ENCODE results near the gene CGRRF1. TPM values are rescaled to one million over a fixed set of nuclear protein-coding genes. Genes with fewer than 3 reads are reported as not detected.
A peak's percentile ranks its signal among the peaks of the same experiment; 100 is the strongest.

Gene CGRRF1
- total and polyA plus RNA-seq, 9 of the 15 experiments (the other 6 are each of a cell fraction or from before 2014, with no cell fraction given) = 2.8 to 15.8 (median 4.6) TPM

DNA sequence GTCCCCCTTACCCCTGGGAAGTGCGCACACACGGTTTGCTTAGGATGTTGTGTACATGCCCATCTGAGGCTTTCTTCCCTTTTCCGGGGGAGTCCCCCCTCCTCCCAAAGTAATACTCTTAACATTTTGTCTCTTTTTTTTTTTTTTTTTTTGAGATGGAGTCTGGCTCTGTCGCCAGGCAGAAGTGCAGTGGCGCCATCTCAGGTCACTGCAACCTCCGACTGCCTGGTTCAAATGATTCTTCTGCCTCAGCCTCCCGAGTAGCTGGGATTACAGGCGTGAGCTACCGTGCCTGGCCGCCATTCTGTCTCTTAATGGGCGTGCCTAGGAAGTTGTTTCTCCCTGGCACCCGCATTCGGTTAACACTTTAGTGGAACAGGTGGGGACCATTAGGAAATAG, 16.4 kb upstream of the CGRRF1 start:
- Histone ChIP-seq H3K4me2 (ENCODE audit: insufficient read depth, low read length) (no peak overlapping the region), H3K4me3 (no peak overlapping the region), H3K27me3 (ENCODE audit: control insufficient read depth in 2 of 2, insufficient read depth in 2 of 2, low read length in 2 of 2) (no peaks in the 10 kb centered on the region), H4K20me1 (replicated peaks; ENCODE audit: control insufficient read depth, insufficient read depth, low read length) (no peaks in the 10 kb centered on the region), H3K4me1 (replicated peaks in 1 of 2; ENCODE audit: control insufficient read depth in 2 of 2, insufficient read depth in 2 of 2, low read length in 2 of 2) (peaks cover 11 to 21% of the 10 kb centered on the region in 2 experiments), H3K79me2 (ENCODE audit: control insufficient read depth, insufficient read depth, low read length) (peaks cover 8% of the 10 kb centered on the region; the same call in 2 of the 3 replicates), H2AFZ (ENCODE audit: low read depth, low read length) (peak overlapping the region; percentile 68), H3K9ac (ENCODE audit: insufficient read depth in 1 of 2, low read depth in 2 of 2, low read length in 2 of 2) (no peak overlapping the region), H3K27ac (ENCODE audit: extremely low read depth, low read depth, low read length) (no peak overlapping the region), H3K9me1 (ENCODE audit: control insufficient read depth, insufficient read depth, low read length) (no peaks in the 10 kb centered on the region), H3K36me3 (ENCODE audit: control insufficient read depth, insufficient read depth, low read length) (no peaks in the 10 kb centered on the region), H3K9me3 (replicated peaks; ENCODE audit: control insufficient read depth, insufficient read depth, low read depth, low read length) (no peaks in the 10 kb centered on the region)
- ATAC-seq = no peak
- ChIA-PET CTCF (ENCODE audit: low intra/inter-chr PET ratio) (no interaction called here), POLR2A (no interaction called here)
- DNase-seq (ENCODE audit: extremely low read depth in 1 of 4, low spot score in 3 of 4) = no peak
- WGBS (ENCODE audit: insufficient coverage, low coverage, missing lambda C conversion rate) = 80% methylated on average over 2 of the region's 13 CpGs
- intact Hi-C loops (cut with micrococcal nuclease) = loop anchor here (10.0 kb wide), 1 partner anchor 128 kb away; no protein-coding TSS in a partner anchor
- TF ChIP-seq, protein P1, sequence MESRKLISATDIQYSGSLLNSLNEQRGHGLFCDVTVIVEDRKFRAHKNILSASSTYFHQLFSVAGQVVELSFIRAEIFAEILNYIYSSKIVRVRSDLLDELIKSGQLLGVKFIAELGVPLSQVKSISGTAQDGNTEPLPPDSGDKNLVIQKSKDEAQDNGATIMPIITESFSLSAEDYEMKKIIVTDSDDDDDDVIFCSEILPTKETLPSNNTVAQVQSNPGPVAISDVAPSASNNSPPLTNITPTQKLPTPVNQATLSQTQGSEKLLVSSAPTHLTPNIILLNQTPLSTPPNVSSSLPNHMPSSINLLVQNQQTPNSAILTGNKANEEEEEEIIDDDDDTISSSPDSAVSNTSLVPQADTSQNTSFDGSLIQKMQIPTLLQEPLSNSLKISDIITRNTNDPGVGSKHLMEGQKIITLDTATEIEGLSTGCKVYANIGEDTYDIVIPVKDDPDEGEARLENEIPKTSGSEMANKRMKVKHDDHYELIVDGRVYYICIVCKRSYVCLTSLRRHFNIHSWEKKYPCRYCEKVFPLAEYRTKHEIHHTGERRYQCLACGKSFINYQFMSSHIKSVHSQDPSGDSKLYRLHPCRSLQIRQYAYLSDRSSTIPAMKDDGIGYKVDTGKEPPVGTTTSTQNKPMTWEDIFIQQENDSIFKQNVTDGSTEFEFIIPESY (CRISPR knock-in tag; IDR thresholded peaks at IDR 0.05) = peak; percentile 45; the same call in 1 of the 2 replicates
- TF ChIP-seq, protein P2, sequence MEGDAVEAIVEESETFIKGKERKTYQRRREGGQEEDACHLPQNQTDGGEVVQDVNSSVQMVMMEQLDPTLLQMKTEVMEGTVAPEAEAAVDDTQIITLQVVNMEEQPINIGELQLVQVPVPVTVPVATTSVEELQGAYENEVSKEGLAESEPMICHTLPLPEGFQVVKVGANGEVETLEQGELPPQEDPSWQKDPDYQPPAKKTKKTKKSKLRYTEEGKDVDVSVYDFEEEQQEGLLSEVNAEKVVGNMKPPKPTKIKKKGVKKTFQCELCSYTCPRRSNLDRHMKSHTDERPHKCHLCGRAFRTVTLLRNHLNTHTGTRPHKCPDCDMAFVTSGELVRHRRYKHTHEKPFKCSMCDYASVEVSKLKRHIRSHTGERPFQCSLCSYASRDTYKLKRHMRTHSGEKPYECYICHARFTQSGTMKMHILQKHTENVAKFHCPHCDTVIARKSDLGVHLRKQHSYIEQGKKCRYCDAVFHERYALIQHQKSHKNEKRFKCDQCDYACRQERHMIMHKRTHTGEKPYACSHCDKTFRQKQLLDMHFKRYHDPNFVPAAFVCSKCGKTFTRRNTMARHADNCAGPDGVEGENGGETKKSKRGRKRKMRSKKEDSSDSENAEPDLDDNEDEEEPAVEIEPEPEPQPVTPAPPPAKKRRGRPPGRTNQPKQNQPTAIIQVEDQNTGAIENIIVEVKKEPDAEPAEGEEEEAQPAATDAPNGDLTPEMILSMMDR (IDR thresholded peaks at IDR 0.05 in 2 of 3, conservative IDR thresholded peaks at IDR 0.05 in 1 of 3; ENCODE audit: insufficient read depth in 2 of 3, low read depth in 1 of 3, low read length in 3 of 3) = peak in 2 of 3 experiments; percentile 5 to 14; a peak in 1 of 6 replicates
- TF ChIP-seq POLR2AphosphoS2 (IDR thresholded peaks at IDR 0.05; ENCODE audit: low read length) (no peak), ZNF384 (IDR thresholded peaks at IDR 0.05; ENCODE audit: low read depth, low read length) (peak; percentile 84; the same call in 1 of the 2 replicates), RAD21 (CRISPR knock-in tag; conservative IDR thresholded peaks at IDR 0.05 in 1 of 2, IDR thresholded peaks at IDR 0.05 in 1 of 2) (0 out of 4 replicates have a peak, but pooled peaks of 1 of the 2 experiments have one; percentile 3)
- no peak for FAIRE-seq
- in situ Hi-C loops (cut with MboI) = no loop called here
- no TSS peak for BruUV-seq (replicated peaks)

Measured in K562 (cell line).